ENCODE results near the gene CDK5RAP1. TPM values are rescaled to one million over a fixed set of nuclear protein-coding genes. Genes with fewer than 3 reads are reported as not detected.

Gene CDK5RAP1
- total and polyA plus RNA-seq, 9 of the 15 experiments (the other 6 are each of a cell fraction or from before 2014, with no cell fraction given) = 41.6 to 127 (median 58.3) TPM

DNA sequence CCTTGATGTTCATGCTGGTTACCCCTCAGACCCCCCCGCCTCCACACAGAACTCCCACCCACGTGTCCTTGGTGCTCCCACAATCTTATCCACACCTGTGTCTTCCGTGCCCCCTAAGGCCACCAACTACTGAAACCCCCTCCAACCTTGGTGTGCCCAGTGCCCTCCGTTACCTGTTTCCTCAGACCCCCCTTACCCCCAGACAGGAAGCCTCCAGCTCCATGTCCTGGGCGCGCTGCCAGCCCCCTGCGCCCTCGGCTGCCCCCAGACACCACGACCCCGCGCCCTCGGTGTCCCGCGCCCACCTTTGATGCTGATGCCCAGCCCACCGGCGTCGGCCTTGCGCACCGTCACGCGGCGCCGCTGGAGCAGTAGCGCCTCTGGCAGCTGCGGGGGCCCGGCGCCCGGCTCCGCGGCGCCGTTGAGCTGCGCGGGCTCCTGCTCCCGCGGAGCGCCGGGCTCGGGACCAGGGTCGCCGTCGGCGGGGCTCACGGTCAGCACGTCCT is 41.7 kb upstream of the CDK5RAP1 start (continued):
- TF ChIP-seq, protein P1, sequence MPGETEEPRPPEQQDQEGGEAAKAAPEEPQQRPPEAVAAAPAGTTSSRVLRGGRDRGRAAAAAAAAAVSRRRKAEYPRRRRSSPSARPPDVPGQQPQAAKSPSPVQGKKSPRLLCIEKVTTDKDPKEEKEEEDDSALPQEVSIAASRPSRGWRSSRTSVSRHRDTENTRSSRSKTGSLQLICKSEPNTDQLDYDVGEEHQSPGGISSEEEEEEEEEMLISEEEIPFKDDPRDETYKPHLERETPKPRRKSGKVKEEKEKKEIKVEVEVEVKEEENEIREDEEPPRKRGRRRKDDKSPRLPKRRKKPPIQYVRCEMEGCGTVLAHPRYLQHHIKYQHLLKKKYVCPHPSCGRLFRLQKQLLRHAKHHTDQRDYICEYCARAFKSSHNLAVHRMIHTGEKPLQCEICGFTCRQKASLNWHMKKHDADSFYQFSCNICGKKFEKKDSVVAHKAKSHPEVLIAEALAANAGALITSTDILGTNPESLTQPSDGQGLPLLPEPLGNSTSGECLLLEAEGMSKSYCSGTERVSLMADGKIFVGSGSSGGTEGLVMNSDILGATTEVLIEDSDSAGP (CRISPR knock-in tag; IDR thresholded peaks at IDR 0.05) = no peak
- TF ChIP-seq SUPT5H (IDR thresholded peaks at IDR 0.05) (no peak), SNRNP70 (optimal IDR thresholded peaks at IDR 0.05; ENCODE audit: low read depth, low read length) (no peak), STAG1 (CRISPR knock-in tag; IDR thresholded peaks at IDR 0.05; ENCODE audit: borderline replicate concordance) (no peak), ZNF263 (CRISPR knock-in tag; IDR thresholded peaks at IDR 0.05; ENCODE audit: borderline replicate concordance) (no peak), NR2F6 (CRISPR knock-in tag; IDR thresholded peaks at IDR 0.05) (no peak), ZNF785 (CRISPR knock-in tag; IDR thresholded peaks at IDR 0.05) (no peak), ARID2 (IDR thresholded peaks at IDR 0.05) (no peak), BDP1 (IDR thresholded peaks at IDR 0.05; ENCODE audit: insufficient read depth, insufficient read length) (no peak), PRMT5 (CRISPR knock-in tag; IDR thresholded peaks at IDR 0.05) (no peak), OTX1 (CRISPR knock-in tag; IDR thresholded peaks at IDR 0.05) (no peak), CREBBP (IDR thresholded peaks at IDR 0.05; ENCODE audit: low read depth, low read length) (no peak), CBFB (CRISPR knock-in tag; IDR thresholded peaks at IDR 0.05) (no peak), PHF8 (IDR thresholded peaks at IDR 0.05; ENCODE audit: borderline replicate concordance, low read length) (no peak), JUN (IDR thresholded peaks at IDR 0.05; ENCODE audit: borderline replicate concordance, low read depth, low read length) (no peak), JUN (CRISPR knock-in tag; IDR thresholded peaks at IDR 0.05; ENCODE audit: borderline replicate concordance) (no peak), NCOA6 (IDR thresholded peaks at IDR 0.05) (no peak), ZNF197 (CRISPR knock-in tag; IDR thresholded peaks at IDR 0.05; ENCODE audit: low read depth) (no peak), TAF9B (IDR thresholded peaks at IDR 0.05; ENCODE audit: partially characterized antibody) (no peak), ZFP36 (IDR thresholded peaks at IDR 0.05; ENCODE audit: low read depth, low read length, partially characterized antibody) (no peak), PURB (CRISPR knock-in tag; IDR thresholded peaks at IDR 0.05; ENCODE audit: low read depth) (no peak), SRSF1 (IDR thresholded peaks at IDR 0.05; ENCODE audit: low read depth, low read length) (no peak), ERF (CRISPR knock-in tag; IDR thresholded peaks at IDR 0.05) (no peak), NFE2L1 (tag; IDR thresholded peaks at IDR 0.05; ENCODE audit: borderline replicate concordance, low read depth) (no peak)
- TF ChIP-seq, protein P2, sequence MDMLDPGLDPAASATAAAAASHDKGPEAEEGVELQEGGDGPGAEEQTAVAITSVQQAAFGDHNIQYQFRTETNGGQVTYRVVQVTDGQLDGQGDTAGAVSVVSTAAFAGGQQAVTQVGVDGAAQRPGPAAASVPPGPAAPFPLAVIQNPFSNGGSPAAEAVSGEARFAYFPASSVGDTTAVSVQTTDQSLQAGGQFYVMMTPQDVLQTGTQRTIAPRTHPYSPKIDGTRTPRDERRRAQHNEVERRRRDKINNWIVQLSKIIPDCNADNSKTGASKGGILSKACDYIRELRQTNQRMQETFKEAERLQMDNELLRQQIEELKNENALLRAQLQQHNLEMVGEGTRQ (CRISPR knock-in tag; IDR thresholded peaks at IDR 0.05) = no peak
- TF ChIP-seq, protein P3, sequence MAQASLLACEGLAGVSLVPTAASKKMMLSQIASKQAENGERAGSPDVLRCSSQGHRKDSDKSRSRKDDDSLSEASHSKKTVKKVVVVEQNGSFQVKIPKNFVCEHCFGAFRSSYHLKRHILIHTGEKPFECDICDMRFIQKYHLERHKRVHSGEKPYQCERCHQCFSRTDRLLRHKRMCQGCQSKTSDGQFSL (CRISPR knock-in tag; IDR thresholded peaks at IDR 0.05) = no peak
- TF ChIP-seq, protein P3 (tag; IDR thresholded peaks at IDR 0.05) = no peak
- TF ChIP-seq, protein P4, sequence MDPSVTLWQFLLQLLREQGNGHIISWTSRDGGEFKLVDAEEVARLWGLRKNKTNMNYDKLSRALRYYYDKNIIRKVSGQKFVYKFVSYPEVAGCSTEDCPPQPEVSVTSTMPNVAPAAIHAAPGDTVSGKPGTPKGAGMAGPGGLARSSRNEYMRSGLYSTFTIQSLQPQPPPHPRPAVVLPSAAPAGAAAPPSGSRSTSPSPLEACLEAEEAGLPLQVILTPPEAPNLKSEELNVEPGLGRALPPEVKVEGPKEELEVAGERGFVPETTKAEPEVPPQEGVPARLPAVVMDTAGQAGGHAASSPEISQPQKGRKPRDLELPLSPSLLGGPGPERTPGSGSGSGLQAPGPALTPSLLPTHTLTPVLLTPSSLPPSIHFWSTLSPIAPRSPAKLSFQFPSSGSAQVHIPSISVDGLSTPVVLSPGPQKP (CRISPR knock-in tag; IDR thresholded peaks at IDR 0.05) = no peak
